ENCODE measurements around the gene ZNRF1. TPM values are rescaled to one million over a fixed set of nuclear protein-coding genes. Genes with fewer than 3 reads are reported as not detected.
A peak's percentile ranks its signal among the peaks of the same experiment; 100 is the strongest.
"Not testable (repeated sequence)": the region's sequence is repeated elsewhere in the genome, so short reads cannot be mapped to it uniquely, and the experiment has no call there.

Gene ZNRF1
- total RNA-seq, 1 donor from 2014 or later, result 24.6 TPM

GRCh38 chr16:75023009-75023408 is 24.2 kb downstream of the ZNRF1 start:
- ATAC-seq (no peak), DNase-seq (ENCODE audit: low spot score) (no peak)
- intact Hi-C loops (cut with DNase I), result no loop called here

GRCh38 chr16:75024182-75024581 is 25.4 kb downstream of the ZNRF1 start:
- intact Hi-C loops (cut with DNase I), result no loop called here
- DNase-seq (ENCODE audit: low spot score) (no peak), ATAC-seq (no peak)

GRCh38 chr16:75024594-75024993 is 25.8 kb downstream of the ZNRF1 start:
- intact Hi-C loops (cut with DNase I), result no loop called here
- no peak for ATAC-seq
- no peak for DNase-seq (ENCODE audit: low spot score)

- DNase-seq (ENCODE audit: low spot score) (no peak), ATAC-seq (peak; percentile 37)
- intact Hi-C loops (cut with DNase I), result no loop called here
Observed at GRCh38 chr16:75025761-75026160, 26.9 kb downstream of the ZNRF1 start.

GRCh38 chr16:75026239-75026891 is 27.5 kb downstream of the ZNRF1 start:
- DNase-seq (ENCODE audit: low spot score); intact Hi-C loops (cut with DNase I): not testable (repeated sequence)
- peak; percentile 97 for ATAC-seq

GRCh38 chr16:75026892-75027391 is 28.1 kb downstream of the ZNRF1 start:
- intact Hi-C loops (cut with DNase I), result no loop called here
- no peak for DNase-seq (ENCODE audit: low spot score)
- ATAC-seq, result no peak

- DNase-seq (ENCODE audit: low spot score) (no peak), ATAC-seq (no peak)
- intact Hi-C loops (cut with DNase I), result no loop called here
Observed at GRCh38 chr16:75027520-75028300, 28.9 kb downstream of the ZNRF1 start.

- intact Hi-C loops (cut with DNase I), result no loop called here
- no peak for ATAC-seq
- no peak for DNase-seq (ENCODE audit: low spot score)
Observed at GRCh38 chr16:75028544-75029135, 29.8 kb downstream of the ZNRF1 start.

- no peak for ATAC-seq
- intact Hi-C loops (cut with DNase I), result no loop called here
Observed at GRCh38 chr16:75029854-75030253, 31.0 kb downstream of the ZNRF1 start.

GRCh38 chr16:75032655-75033054 is 33.8 kb downstream of the ZNRF1 start:
- no peak for ATAC-seq
- intact Hi-C loops (cut with DNase I), result no loop called here
- DNase-seq (ENCODE audit: low spot score), result no peak

More at GRCh38 chr16:75029854-75030253, 31.0 kb downstream of the ZNRF1 start:
- DNase-seq (ENCODE audit: low spot score), result no peak

- ATAC-seq, result no peak
- intact Hi-C loops (cut with DNase I), result no loop called here
- DNase-seq (ENCODE audit: low spot score), result no peak
Observed at GRCh38 chr16:75035410-75035968, 36.7 kb downstream of the ZNRF1 start.

GRCh38 chr16:75038036-75038858 is 39.4 kb downstream of the ZNRF1 start:
- intact Hi-C loops (cut with DNase I), result no loop called here
- ATAC-seq, result no peak
- no peak for DNase-seq (ENCODE audit: low spot score)

GRCh38 chr16:75039941-75040340 is 41.1 kb downstream of the ZNRF1 start:
- no peak for ATAC-seq
- intact Hi-C loops (cut with DNase I), result no loop called here
- DNase-seq (ENCODE audit: low spot score), result no peak

- ATAC-seq (no peak), DNase-seq (ENCODE audit: low spot score) (no peak)
- intact Hi-C loops (cut with DNase I), result no loop called here
Observed at GRCh38 chr16:75042426-75043174, 43.8 kb downstream of the ZNRF1 start.

GRCh38 chr16:75043175-75043895 is 44.5 kb downstream of the ZNRF1 start:
- intact Hi-C loops (cut with DNase I), result no loop called here
- DNase-seq (ENCODE audit: low spot score), result no peak
- ATAC-seq, result peak; percentile 34

GRCh38 chr16:75044800-75045361 is 46.1 kb downstream of the ZNRF1 start:
- peak; percentile 87 for ATAC-seq
- intact Hi-C loops (cut with DNase I), result no loop called here
- no peak for DNase-seq (ENCODE audit: low spot score)

- intact Hi-C loops (cut with DNase I), result no loop called here
- ATAC-seq (no peak), DNase-seq (ENCODE audit: low spot score) (no peak)
Observed at GRCh38 chr16:75045424-75045823, 46.6 kb downstream of the ZNRF1 start.
